ENCODE measurements around the gene SDHAF1. TPM values are rescaled to one million over a fixed set of nuclear protein-coding genes. Genes with fewer than 3 reads are reported as not detected.

Gene SDHAF1
- total and polyA plus RNA-seq, 2 donors (not counting 3 experiments of a cell fraction or from before 2014, with no cell fraction given) = 10.3 to 16.2 TPM

- Histone ChIP-seq H3K9me3 (replicated peaks; ENCODE audit: control insufficient read depth, insufficient read depth, low read length) (no peaks in the 10 kb centered on the region), H4K20me1 (replicated peaks; ENCODE audit: control insufficient read depth, extremely low read depth, insufficient read depth, low read length) (no peaks in the 10 kb centered on the region), H3K27me3 (ENCODE audit: control insufficient read depth in 2 of 2, insufficient read depth in 2 of 2, low read length in 2 of 2) (no peaks in the 10 kb centered on the region), H3K9me1 (replicated peaks; ENCODE audit: control insufficient read depth, extremely low read depth, insufficient read depth, low read length) (no peaks in the 10 kb centered on the region), H3K79me2 (ENCODE audit: control insufficient read depth, insufficient read depth, low read length) (no peaks in the 10 kb centered on the region), H3K9ac (replicated peaks; ENCODE audit: extremely low read depth, insufficient read depth, low read length) (no peak overlapping the region), H2AFZ (ENCODE audit: low read depth, low read length) (no peak overlapping the region), H3K36me3 (ENCODE audit: control insufficient read depth in 2 of 2, extremely low read depth in 1 of 2, insufficient read depth in 2 of 2, low read length in 2 of 2) (peaks cover 0 to 2% of the 10 kb centered on the region in 2 experiments), H3K4me3 (replicated peaks in 1 of 3; ENCODE audit: insufficient read depth in 1 of 3, low read depth in 1 of 3, low read length in 3 of 3) (no peak overlapping the region), H3K4me1 (ENCODE audit: control insufficient read depth, extremely low read depth, insufficient read depth, low read length) (peaks cover 6% of the 10 kb centered on the region), H3K4me2 (ENCODE audit: insufficient read depth, low read length) (no peak overlapping the region), H3K27ac (ENCODE audit: insufficient read depth, low read depth, low read length) (no peak overlapping the region)
- CTCF ChIA-PET = interaction anchor here (1.1 to 1.3 kb wide), 2 partner anchors 17 kb away, joined by 3 to 5 read pairs; partner anchors contain the start of gene ALKBH6
- no peak for FAIRE-seq
- intact Hi-C loops (cut with micrococcal nuclease) (no loop called here), dilution Hi-C loops (cut with MboI; ENCODE audit: extremely low pct_ligation_motif_present, low sequenced_read_pairs) (no loop called here)
- BruUV-seq (replicated peaks) = no TSS peak
- no peak for DNase-seq (ENCODE audit: low read depth, low spot score)
- TF ChIP-seq GATA2 (IDR thresholded peaks at IDR 0.05; ENCODE audit: insufficient read depth, insufficient read length, low read depth, low read length) = no peak
- no peak for TF ChIP-seq JUN (IDR thresholded peaks at IDR 0.05; ENCODE audit: borderline replicate concordance, insufficient read depth, insufficient read length, low read depth)
- TF ChIP-seq FOS (IDR thresholded peaks at IDR 0.05; ENCODE audit: borderline replicate concordance, insufficient read depth, low read length) = no peak
- TF ChIP-seq MYC (IDR thresholded peaks at IDR 0.05; ENCODE audit: low read depth, low read length) = no peak
- no peak for TF ChIP-seq POLR2A (IDR thresholded peaks at IDR 0.05; ENCODE audit: low read depth, low read length)
- TF ChIP-seq, protein P1, sequence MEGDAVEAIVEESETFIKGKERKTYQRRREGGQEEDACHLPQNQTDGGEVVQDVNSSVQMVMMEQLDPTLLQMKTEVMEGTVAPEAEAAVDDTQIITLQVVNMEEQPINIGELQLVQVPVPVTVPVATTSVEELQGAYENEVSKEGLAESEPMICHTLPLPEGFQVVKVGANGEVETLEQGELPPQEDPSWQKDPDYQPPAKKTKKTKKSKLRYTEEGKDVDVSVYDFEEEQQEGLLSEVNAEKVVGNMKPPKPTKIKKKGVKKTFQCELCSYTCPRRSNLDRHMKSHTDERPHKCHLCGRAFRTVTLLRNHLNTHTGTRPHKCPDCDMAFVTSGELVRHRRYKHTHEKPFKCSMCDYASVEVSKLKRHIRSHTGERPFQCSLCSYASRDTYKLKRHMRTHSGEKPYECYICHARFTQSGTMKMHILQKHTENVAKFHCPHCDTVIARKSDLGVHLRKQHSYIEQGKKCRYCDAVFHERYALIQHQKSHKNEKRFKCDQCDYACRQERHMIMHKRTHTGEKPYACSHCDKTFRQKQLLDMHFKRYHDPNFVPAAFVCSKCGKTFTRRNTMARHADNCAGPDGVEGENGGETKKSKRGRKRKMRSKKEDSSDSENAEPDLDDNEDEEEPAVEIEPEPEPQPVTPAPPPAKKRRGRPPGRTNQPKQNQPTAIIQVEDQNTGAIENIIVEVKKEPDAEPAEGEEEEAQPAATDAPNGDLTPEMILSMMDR (IDR thresholded peaks at IDR 0.05; ENCODE audit: extremely low read depth in 1 of 2, insufficient read depth in 1 of 2, low read depth in 1 of 2, low read length in 2 of 2) = no peak
- TF ChIP-seq EZH2 (IDR thresholded peaks at IDR 0.05; ENCODE audit: borderline replicate concordance, low read depth, low read length, severe bottlenecking) = no peak
- TF ChIP-seq POLR2AphosphoS5 (IDR thresholded peaks at IDR 0.05; ENCODE audit: insufficient read depth, low read depth, low read length) = no peak
- TF ChIP-seq, protein P2, sequence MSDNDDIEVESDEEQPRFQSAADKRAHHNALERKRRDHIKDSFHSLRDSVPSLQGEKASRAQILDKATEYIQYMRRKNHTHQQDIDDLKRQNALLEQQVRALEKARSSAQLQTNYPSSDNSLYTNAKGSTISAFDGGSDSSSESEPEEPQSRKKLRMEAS (IDR thresholded peaks at IDR 0.05; ENCODE audit: insufficient read depth, insufficient read length) = no peak
- POLR2A ChIA-PET = no interaction called here
Observed at GRCh38 chr19:36031308-36031707, 36.3 kb downstream of the SDHAF1 start.
